ENCODE data around the gene GRIN3A.

DNA sequence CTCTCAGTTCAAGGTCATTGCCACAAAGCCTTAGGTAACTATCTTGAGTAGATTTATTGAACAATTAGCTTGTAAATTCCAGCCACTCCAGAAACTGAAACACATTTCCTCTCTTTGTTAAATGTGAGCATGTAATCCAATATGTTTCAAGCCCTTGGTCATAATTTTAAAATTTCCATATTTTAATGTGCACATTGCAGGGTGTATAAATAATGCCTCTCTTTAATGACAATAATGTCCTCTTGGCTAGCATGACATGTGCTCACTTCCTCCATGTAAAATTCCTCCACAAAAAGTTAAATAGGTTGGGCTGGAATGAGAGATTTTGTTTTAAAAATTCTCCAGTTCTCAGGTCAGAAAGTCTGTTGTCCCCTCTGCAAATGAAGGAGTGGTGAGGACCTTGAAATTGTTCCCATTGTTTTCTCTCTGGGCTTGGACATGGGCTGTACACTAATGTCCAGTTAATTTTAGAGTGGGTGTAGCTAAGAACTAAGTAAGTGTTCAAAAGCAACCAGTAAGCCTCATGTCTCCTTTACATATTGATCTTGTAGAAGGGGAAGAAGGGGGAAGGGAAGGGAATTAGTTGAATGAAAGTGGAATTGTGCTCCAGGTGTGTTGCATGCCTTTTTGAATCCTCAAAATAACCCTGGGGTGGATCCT lies 146.5 kb downstream of the GRIN3A start:
- TF ChIP-seq CTCF (IDR thresholded peaks at IDR 0.05; ENCODE audit: low read length): no peak
- TF ChIP-seq EZH2 (IDR thresholded peaks at IDR 0.05; ENCODE audit: borderline replicate concordance, low read length): no peak
